OCI-LY1 (cell line): ENCODE results near the gene CDIPT.

ENCODE experiments used
- CTCF ChIP-seq: fragments of 200-600 bp; sonication (generic), shearing (Covaris generic); IDR thresholded peaks from 2 replicates; pipeline ENCODE4 v1.5.1; 2017; ENCODE audit warnings: mild to moderate bottlenecking, antibody characterized with exemption, low read length, moderate library complexity, mixed read lengths
- EZH2 ChIP-seq: fragments of 200-600 bp; sonication (generic), shearing (Covaris generic); IDR thresholded peaks from 2 replicates; pipeline ENCODE4 v1.8.0; 2017; ENCODE audit warnings: borderline replicate concordance, mixed run types, mild to moderate bottlenecking, antibody characterized with exemption, low read length, moderate library complexity, mixed read lengths

- TF ChIP-seq CTCF (no peak), EZH2 (no peak)
Observed at GRCh38 chr16:29835926-29836325, 27.1 kb downstream of the CDIPT start.
